NCI-H526 (cell line): ENCODE measurements around the gene DENND1B.

Source experiments
- DNase-seq, 2 experiments: peaks; one replicate each; lab custom pipeline; 2025; lab: John Stamatoyannopoulos, UW

DENND1B gene

DNA sequence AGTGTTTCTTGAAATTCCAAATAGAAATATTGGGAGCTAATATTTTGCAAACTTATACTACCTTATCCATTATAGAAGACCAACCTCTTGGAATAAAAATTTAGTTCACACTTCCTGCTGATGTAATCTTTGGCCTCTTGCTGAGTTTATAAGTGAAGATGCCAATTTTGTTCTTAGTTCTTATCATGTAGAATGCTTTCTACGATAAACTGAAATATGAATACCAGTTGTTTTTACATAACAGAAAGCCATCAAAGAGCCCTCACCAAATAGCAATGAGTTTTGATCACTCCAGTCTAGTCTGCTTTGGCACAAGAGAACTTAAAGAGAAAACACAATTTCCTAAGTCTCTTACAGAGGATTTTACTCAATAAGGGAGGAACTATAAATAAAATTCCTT, 89.5 kb downstream of the DENND1B start:
- no peak for DNase-seq

DNA sequence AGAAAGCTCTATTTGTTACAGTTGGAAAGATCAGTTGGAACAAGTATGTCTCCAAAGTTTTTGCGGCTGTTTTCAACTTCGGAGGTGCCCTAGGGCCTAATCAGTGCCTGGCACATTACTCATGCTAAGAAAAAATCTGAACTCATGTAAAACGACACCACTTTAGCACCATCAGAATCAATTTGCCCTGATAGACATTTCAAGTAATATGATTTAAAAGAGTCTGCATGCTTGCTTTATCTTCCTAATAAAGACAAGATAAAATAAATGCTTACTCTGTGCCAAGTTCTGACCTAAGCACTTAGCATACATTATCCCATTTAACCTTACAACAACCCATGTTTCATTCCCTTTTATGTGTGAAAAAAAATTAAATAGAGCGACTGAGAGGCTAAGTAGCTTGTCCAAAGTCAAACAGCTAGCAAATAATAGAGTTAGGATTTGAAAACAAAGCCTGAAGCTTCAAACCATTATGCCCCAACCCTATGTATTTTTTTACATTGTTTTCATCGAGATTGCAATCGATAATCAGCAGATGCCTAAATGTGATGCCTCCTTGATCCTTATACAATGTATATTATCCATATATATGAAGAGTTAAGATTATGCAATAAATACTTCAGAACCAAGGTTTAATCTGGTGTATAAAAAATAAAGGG, 91.3 kb downstream of the DENND1B start:
- no peak for DNase-seq

DNA sequence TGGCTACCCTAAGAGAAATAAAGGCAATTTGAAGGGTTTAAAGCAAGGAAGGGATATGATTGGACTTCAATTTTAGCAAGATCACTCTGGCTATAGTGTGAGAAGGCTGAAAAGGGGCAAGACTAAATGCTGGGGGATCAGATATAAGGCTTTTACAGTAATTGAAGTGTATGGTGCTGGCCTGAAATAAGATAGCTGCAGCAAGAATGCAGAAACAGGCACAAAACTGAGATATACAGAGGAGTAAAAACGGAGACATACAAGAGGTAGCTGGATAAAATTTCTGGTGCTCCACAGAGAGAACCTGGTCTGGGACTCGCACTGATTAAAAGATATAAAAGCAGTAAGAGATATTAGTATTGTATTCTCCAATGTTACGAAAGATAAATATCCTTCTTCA, 92.0 kb downstream of the DENND1B start:
- DNase-seq: no peak

DNA sequence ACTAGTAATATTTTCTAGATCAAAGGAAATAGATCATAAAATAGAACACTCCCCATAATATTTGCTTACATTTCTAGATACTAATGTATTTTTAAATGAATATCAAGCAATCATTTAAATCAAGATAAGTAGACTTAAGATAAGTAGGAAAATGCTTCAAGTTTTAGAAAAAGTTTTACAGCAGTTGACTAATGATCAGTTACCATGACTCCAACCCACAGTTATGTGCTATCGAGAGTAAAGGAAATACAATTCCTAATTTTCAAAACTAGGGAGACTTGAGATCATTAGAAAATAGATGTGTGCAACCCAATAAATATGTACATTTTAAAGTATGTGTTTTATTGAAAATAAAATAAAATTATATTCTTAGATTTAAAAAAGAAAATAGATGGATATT, 95.0 kb downstream of the DENND1B start:
- DNase-seq: no peak

DNA sequence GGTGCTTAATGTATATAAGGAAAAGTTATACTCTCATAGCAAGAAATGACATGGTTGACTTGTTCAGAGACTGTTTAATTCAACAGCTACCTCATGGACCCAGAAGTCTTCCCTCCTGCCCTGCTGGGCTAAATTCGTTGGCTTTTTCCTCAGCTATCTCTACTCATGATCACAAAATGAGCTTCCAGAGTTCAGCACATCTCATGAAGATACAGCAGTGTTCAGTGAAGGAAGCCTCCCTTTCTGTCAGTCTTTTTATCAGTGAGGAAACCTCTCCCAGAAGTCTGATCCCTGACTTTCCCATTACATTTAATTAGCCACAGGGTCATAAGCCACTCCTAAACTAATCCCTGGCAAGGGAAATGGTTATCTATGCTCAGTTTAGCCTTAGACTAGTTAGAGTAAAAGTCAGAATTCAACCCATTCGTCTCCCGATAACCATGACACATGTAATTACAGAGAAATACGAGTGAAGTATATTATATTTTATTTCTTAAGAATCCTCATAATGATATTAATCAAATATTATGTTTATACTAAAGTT, 97.5 kb downstream of the DENND1B start:
- DNase-seq: no peak

DNA sequence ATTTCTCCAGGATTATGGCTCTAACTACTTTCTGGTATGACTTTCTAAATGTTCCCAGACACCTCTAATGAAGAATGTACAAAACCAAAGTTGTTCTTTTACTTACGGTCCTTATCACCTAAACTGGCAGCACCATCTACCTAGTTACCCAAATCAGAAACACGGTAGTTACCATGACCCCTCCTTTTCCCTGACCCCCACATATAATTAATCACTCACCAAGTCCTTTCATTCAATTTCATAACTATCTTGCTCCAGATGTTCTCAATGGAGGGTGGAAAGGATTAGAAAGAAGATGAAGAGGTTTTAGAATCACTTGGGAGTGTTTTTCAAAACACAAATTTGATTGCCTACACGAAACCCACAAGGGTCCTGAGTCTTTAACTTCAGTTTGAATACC, 98.0 kb downstream of the DENND1B start:
- DNase-seq: no peak

DNA sequence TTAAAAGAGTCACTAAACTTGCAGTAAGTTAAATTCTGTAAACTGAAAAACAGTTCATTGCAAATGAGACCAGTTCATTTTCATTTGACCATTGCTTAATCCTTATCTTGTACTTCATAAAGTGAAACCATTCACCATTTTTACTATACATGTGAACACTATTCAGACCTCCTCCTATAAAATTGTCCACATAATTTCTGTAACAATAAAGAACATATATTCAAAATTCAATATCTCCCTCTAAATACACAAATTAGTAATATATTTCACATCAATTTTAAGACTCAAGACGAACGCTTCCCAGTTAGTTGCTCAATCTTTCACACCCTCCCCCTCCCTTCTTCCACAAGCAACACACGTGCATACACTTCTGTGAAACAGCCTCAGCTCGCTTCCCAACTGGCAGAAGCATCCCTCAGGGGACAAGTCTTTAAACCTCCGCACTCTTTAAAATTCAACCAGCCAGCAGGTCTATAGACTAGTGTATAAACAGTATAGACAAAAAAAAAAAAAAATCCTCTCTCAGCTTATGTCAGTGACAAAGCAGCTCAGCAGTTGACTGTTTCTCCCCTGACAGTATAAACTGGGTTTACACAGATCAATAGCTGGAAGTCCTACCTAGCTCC, 99.6 kb downstream of the DENND1B start:
- DNase-seq: no peak

DNA sequence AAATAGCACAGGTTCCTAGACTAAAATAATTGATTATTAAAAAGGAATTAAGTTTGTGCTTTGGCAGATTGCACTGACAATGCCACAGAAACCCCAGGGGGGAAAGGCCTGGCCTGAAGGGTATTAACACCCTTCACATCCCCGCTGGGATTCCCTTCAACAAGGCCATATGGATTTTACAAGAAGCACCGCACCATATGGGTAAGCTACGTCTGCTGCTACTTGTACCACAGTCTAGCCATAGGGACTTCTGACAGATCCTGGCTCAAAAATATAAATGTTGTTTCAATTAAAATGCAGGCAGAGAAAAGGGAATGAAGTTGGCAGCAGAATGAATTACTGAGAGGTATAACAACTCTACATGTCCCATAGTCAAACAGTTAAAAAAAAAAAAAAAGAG, 101.0 kb downstream of the DENND1B start:
- no peak for DNase-seq

DNA sequence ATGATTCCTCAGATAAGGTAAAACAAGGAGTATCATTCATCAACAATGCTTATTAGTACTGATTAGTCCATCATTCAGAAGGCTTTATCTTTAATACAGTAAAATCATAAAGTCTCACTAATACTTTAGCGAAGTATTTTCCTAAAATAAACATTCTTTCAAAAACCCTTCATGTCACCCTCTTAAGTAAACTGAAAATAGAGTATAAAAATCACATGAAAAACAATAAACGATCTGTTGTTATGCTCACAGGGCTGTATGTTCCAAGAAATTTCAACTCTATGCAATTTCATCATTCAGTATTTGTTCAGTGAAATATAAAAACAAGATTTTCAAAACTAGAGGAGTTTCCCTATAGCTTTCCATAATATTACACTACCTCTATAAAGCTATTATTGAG, 102.0 kb downstream of the DENND1B start:
- DNase-seq: no peak

DNA sequence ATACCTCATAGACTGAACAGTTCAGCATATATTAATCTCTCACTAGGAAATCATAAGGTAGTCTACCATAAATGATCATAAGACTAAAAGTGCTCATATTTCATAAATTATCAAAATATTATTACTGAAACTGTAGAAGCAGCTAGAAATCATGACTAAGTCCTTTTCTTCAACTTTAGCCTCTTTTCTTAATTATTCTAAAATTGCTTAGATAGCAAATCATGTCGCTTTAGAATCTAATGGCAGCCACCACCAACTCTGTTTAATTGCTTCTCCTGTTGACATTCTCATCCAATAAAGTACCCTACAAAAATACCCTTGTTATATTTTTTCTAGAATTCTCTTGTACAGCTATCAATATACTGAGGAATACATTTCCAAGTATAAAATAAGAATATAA, 102.9 kb downstream of the DENND1B start:
- no peak for DNase-seq

DNA sequence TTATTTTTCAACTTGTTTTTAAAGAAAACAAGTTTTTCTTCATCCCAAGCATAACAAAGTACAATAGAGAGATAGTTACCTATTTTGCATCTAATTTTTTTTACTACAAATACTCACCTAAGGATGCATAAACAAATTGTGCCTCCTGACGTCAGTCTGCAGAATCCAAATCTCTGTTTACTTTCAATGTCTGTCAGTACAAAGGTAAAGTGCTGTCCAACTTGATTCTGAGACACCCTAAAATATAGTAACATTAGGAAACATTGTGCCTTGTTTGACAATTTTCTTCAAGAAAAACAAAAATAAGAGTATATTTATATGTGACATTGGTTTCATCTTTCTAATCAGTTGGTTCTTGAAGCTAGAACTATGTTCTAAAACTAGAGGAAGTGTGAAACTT, 103.4 kb downstream of the DENND1B start:
- DNase-seq: no peak

DNA sequence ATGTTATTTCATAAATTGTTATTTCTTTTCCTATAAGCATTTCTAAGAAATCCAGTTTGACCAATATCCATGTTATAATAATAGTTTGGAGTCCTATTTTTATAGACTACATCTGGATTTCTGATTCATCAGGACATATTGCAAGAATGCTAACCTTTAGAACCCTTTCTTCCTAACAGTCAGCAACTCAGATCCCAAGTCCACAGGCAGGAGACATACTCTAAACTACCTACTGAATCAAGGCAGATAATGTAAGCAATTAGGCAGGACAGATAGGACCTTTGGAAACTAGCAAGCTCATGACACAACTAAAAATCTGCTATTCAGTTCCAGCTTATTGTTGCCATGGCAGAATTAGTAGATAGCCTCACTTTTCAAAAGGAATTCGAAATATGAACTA, 104.1 kb downstream of the DENND1B start:
- no peak for DNase-seq

DNA sequence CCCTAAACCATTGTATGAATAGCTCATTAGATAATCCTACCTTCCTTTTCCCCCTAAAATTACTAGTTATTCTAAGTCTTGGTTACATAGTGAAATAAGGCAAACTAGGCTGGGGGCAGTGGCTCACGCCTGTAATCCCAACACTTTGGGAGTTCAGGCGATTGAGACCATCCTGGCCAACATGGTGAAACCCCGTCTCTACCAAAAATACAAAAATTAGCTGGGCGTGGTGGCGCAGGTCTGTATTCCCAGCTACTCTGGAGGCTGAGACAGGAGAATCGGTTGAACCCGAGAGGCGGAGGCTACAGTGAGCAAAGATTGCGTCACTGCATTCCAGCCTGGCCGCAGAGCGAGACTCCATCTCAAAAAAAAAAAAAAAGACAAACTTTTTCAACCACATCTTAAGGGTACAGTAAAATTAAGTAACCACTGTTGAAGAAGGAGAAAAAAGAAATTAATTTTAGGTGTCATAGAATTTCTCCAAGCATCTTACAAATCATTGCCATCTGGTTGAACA, 108.5 kb downstream of the DENND1B start:
- no peak for DNase-seq

DNA sequence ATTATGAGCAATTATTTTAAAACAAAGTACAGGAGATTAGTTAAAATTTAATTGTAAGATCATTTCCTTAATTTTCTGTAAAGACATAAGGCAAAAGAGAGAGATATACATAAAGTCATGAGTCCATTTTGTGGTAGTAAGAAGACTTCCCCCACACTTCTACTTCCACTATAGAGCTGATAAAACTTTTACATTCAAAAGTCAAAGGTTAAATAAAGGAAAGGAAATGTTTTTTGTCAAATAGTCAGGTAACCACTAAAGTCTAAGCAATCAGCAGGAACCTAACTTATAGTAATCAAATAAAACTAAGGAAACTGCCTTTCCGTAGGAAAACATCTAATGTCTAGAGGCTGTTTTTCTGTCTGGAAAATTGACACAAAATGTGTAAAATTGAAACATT, 110.9 kb downstream of the DENND1B start:
- no peak for DNase-seq

DNA sequence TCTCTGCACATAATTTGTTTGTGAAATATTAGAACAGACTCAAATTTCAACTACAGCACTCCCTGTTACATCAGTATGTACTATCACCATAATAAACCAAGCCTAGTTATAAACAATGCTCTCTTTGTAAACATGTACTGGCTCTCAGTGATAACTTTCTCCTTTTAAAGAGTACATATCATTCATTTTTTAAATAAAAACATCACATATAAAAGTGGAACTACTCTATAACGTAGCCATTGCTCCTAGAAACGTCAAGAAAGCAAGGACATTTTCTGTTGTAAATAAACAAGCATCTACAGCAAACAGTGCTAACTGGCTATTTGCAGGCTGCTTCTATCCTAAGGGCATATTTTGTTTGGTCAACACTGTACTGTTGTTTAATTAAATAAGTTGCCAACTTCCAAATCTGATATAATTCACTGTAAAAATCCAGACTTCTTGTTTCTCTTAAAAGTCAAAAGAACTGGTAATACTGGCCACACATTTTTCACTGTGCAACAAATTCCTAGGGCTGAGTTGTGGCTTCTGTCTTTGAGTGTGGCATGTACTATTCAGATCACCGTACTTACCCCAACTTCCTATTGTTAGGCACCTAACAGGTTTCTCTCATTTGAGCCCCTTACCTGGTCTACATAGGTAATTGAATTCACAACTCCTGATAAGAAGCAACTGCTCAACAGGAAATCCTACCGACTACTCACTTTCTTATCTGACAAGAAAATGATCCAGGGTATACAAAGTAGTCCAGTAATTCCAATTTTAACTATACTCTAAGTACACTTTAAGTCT, 111.9 kb downstream of the DENND1B start:
- DNase-seq: no peak

DNA sequence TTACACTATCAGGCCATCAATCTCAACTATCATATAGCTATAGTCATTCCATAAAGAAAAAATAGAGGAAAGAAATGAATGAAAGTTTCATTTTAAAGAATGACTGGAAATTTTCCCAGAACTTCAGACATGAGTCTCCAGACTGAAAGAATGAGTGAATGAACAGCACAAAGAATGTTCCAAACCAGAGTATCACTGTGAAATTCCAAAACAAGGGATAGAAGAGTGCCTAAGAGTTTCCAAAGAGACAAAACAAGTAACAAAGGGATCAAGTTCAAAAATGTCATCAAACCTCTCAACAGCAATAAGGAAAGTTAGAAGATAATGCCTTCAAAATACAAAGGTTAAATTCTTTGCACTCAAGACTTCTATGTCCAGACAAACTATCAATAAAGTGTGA, 114.9 kb downstream of the DENND1B start:
- no peak for DNase-seq

DNA sequence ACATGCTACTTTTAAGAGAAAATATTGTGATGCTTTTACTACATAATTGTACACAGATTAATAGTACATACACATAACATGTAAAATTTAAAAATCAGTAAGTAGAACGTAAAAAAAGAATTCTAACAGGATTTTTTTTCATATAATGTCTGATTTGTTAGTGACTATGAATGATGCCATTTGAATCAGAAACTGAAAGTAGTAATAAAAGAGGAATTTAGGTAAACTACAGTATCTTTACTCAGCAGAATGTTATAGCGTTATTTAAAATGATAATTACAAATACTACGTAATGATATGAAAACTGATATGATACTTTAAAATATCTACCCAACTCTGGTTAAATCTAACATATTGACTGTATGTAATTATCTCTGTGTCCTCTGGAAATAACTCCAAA, 116.1 kb downstream of the DENND1B start:
- DNase-seq: no peak

DNA sequence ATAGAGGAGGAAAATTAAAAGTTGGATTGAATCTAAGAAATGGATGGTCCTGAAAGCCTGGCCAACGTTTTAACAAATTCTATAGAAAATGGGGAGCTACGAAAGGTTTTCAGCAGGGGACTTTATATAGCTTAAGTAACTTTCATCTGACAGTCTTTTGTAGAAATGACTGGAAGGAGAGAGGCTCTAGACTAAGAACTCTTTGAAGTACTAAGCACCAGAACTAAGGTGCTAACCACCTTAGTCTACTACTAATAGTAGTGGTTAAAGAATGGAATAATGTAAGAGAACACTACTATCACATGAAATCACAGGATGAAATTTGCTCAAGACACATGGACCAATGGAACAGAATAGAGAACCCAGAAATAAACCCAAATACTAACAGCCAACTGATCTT, 126.1 kb downstream of the DENND1B start:
- no peak for DNase-seq

DNA sequence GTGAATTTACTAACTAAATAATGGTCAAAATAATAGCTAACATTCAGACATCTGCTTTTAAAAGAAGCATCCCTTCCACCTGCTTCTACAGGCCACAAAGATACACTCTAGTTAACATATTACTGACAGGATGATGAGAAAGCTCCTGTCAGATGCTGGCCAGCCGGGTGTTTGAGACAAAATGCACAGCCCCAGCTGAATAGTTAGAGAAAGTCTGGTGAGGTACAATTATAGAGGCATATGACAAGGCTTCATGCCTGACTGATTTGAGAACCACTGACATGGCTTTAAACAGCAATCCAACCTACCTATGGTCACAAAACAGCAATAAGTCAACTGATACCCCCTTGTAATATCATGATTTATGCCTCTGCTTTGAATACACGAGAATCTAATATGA, 137.0 kb downstream of the DENND1B start:
- DNase-seq: peak; percentile 15 to 21

DNA sequence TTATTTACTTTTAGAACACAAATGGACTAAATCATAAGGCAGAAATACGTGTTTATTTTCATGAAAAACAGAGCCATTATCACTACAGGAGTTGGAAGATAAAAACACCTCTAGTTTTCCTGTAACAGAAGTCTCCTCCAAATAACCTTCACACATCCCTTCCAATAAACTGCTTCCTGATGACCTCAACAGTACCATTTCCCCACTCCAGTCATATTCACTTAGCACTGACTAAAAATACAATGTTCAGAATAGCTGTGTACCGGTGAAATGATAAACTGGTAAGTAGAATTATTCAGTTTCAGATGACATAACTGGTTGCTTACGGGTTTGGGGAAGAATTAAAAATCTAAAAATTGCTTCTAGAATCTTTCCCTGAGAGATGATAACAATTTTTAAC, 137.9 kb downstream of the DENND1B start:
- no peak for DNase-seq

DNA sequence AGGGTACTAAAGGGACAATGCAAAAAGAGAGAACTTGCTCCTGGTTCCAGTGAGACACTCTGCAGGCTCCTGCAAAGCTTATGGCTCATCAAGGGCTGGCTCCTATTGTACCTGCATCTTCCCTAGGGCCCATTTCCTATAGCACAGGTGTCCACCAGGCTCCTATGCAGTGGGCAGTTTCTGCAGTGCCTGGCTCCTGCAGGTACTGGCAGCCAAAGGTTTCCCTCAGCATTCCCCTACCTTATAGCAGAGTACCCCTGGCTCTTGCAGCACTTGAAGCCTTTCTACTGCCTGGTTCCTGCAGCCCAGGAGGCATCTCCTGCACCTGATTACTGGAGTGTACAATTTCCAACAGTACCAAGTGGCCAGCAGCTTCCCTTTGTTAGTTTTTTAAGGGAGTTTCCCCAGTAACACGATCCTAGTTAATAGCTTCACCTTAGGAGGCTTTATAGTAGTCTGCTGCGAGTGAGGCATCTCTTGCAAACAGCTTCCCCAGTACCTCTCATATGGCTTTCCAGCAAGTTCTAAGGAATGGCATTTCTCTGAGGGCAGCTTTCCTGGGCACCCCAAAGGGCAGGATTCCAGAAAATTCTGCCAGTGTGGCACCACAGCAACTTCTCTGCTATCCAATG, 141.7 kb downstream of the DENND1B start:
- DNase-seq: no peak

DNA sequence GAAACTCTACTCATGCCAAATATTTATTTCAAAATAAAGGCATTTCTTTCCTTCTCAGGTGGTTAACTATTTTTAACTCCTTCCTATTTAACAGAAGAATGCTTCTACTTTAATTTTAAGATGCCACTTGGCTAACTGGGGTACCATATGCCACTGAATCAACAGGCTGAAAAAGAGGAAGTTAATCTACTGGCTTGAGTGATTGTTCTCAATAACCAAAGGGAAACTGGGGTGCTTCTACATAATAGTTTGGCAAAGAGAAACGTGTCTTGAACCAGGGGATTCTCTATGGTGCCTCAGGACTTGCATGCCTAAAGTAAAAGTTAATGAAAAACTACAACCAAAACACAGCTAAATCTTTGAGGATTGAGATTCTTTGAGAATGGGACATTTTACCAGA, 142.6 kb downstream of the DENND1B start:
- no peak for DNase-seq
